ENCODE data around the gene HERPUD1.
"Not testable (repeated sequence)": the region's sequence is repeated elsewhere in the genome, so short reads cannot be mapped to it uniquely, and the experiment has no call there.

HERPUD1 gene

DNA sequence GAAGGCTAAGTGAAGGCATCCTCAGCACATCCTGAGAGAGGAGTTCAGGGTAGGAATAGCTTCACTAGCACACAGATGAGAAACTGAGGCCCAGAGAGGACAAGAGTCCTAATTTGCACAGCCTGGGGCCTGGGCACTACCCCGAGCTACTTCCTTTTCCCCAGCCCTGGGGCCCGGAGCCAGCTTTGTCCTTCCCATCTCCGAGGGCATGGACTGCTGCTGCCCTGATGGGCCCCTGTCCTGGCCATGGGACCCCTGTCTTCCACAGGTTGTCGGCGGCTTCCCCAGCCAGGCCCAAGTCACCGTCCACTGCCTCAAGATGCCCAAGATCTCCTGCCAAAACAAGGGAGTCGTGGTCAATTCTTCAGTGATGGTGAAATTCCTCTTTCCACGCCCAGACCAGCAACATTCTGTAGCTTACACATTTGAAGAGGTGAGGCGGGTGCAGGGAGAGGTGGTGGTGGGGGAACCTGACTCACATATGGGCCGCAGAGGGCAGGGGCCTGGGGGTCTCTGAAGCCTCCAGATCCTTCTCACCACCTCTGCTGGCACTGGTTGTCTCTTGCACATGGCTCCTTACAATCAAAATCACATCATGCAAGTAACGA, 46.0 kb downstream of the HERPUD1 start:
- DNase-seq (ENCODE audit: low read depth, low spot score): no peak

DNA sequence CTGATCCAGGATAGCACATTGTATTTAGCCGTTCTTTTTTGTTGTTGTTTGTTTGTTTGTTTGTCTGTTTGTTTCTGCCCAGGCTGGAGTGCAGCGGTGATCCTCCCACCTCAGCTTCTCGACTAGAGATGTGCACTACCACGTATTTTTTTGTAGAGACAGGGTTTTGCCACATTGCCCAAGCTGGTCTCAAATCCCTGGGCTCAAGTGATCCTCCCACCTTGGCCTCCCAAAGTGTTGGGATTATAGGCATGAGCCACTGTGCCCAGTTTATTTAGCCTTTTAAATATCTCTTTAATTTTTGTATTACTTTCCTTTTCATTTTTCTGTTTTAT, 48.2 kb downstream of the HERPUD1 start:
- DNase-seq (ENCODE audit: low read depth, low spot score): no peak

DNA sequence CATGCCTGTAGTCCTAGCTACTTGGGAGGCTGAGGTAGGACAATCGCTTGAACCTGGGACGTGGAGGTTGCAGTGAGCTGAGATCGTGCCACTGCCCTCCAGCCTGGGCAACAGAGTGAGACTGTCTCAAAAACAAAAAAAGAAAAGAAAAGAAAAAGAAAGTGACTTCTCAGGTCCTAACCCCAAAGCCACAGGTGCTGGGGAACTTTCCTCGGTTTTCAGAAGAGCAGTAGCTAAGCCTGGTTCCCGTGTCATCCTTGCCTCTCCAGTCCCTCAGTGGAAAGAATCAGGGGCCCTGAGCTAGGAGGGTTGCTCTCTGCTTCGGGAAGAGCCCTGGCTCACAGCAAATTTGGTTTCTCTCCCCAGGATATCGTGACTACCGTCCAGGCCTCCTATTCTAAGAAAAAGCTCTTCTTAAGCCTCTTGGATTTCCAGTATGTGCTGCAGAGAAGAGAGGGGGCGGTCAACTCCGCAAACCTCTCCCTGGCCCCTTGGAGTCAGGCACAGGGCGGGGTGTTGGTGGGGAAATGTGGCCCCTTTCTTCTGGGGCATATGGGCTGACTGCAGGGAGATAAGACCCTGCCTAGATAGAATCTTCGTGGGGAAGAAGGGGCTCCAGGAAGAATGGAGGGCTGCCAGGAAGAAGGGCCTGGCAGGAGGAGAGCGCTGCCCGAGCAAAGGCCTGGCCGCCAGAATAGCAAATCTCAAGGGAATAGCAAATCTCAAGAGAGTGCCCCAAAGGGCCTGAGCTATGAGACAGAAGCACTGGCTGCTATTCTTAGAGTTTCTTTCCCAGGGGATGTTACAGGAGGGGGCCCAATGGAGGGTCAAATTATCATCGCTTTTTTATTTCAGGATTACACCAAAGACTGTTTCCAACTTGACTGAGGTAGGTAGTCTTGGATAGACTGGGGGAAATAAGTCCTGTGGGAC, 49.1 kb downstream of the HERPUD1 start:
- DNase-seq (ENCODE audit: low read depth, low spot score): no peak

DNA sequence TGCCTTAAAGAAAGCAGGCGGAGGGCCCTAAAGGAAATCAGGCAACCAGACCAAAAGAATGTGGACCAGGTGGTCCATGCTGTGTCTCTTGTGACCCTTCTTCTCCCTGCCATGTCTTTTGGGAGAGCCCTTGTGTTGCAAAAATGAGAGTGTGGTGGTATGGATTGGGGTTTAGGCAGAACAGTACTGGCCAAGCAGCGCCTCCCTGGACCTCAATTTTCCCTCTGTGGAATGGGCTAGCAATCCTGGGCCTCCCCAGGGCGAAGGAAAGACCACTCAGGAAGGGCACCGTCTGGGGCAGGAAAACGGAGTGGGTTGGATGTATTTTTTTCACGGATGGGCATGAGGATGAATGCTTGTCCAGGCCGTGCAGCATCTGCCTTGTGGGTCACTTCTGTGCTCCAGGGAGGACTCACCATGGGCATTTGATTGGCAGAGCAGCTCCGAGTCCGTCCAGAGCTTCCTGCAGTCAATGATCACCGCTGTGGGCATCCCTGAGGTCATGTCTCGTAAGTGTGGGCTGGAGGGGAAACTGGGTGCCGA, 49.9 kb downstream of the HERPUD1 start:
- DNase-seq (ENCODE audit: low read depth, low spot score): no peak

DNA sequence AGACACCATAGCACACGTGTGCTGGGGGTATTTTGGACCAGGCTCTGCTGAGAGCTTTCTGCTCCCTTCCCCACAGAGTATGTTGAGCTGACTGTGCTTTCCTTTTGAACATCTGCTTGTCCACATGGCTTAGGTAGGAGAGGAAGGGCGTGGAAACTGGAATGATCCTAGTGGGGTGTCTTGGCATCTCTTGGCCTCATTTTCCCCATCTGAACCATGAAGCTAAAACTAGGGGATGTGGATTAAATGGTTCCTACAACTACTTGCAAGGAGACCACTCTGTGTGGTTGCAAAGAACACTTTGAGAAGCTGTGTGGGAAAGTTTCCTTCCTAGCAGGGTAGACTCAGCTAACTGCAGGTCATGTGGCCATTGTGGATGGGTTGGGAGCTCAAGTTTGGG, 50.8 kb downstream of the HERPUD1 start:
- no peak for DNase-seq (ENCODE audit: low read depth, low spot score)

DNA sequence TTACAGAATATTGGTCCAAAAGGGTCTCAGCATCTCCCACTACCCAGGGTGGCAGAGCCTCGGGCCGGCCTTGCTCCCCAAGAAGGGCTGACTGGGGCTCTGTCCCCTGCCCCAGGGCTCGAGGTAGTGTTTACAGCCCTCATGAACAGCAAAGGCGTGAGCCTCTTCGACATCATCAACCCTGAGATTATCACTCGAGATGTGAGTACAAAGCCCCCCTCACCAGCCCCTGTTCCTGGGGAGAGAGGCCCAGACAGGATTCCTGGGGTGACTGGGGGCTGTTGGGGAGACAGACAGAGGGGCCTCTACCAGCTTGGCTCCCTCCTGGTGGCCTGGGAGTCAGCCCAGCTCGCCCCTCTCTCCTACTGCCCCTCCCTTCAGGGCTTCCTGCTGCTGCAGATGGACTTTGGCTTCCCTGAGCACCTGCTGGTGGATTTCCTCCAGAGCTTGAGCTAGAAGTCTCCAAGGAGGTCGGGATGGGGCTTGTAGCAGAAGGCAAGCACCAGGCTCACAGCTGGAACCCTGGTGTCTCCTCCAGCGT, 51.3 kb downstream of the HERPUD1 start:
- no peak for DNase-seq (ENCODE audit: low read depth, low spot score)

DNA sequence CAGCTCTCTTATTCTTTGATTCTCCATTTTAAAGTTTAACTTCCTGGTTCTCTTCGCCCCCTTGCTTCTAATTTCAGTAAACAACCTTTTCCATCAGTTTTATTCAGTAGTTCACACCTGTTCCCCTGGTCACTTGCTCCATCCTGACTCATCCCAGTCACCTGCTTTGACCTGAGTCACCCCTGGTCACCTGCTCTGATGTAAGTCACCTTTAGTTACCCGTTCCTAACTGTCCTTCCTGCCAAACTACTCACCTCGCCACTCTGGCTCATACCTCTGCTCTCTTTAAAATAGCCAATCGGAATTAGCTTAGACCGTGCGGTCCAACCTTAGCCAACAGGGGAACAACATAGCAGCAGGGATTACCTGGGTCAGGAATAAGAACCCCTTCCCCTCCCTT, 52.7 kb downstream of the HERPUD1 start:
- no peak for DNase-seq (ENCODE audit: low read depth, low spot score)

DNA sequence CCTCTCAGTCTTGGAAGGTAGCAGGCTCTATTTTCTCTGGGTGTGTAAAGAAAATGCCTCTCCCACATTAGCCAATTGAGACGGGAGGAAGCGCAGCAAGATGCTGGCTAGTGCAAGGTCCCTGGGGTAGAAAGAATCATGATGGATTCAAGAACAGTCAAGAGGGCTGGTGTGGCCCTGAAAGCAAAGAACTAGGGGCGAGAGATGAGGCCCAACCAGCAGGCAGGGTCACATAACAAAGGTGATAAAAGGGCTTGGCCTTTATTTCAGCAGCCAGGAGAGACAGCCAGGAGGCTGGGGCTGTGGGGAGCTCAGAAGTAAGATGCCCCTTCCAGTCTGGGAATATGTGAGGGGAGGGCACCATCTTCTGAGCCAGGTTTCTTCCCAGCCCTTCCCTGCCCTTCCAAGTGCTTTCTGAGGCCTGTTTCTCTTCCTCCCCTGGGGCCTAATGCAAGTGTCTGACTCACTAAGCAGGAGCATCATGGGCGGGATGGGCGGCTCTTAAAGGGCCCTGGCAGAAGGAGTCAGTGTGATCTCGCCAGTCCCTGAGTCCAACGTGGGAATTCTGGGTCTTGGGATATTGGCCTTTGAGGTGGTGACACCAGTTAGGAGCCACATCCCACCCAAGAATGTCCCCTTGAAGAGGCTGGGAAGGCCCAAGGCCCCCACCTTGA, 53.5 kb downstream of the HERPUD1 start:
- peak; percentile 34 for DNase-seq (ENCODE audit: low read depth, low spot score)

DNA sequence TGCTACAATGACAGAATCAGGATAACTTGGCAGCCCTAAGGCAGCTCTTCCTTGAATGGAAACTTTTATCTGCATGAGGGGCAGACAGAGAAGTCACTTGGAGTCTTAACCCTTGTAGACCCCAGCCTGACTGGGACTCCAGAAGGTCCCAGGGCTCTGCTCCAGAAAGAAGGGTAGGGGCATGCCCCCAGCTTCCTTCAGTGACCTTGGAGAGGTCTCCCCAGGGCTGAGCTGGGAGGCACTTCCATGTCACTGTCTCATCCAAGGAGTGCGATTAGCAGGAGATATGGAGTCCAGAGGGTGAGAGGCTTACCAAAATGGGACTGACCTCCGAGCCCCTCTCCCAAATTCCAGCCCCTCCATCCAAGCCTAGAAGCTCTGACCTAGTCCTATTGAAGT, 54.0 kb downstream of the HERPUD1 start:
- no peak for DNase-seq (ENCODE audit: low read depth, low spot score)

DNA sequence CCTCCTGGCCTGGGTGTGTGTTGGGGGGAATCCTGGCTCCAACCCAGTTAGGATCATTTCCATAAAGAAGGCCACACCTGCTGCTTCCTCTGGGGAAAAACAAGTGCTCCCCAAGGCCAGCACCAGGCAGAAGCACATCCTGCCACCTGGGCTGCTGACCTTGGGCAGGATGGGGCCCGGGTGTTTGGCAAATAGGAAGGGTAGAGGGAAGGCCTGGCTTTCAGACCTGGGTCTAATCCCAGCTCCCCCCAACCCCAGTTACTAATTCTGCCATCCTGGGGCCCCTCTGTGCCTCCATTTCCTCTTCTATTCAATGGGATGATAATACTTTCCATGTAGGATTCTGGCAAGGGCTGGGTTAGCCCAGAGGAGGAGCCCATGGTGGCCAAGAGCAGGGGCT, 54.4 kb downstream of the HERPUD1 start:
- DNase-seq (ENCODE audit: low read depth, low spot score): no peak

DNA sequence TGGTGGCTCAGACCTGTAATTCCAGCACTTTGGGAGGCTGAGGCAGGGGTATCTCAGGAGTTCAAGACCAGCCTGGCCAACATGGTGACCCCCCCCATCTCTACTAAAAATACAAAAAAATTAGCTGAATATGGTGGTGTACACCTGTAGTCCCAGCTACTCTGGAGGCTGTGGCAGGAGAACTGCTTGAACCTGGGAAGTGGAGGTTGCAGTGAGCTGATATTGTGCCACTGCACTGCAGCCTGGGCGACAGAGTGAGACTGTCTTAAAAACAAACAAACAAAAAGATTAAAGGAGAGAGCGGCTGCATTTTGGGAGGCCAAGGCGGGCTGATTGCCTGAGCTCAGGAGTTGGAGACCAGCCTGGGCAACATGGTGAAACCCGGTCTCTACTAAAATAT, 55.0 kb downstream of the HERPUD1 start:
- DNase-seq (ENCODE audit: low read depth, low spot score): not testable (repeated sequence)

DNA sequence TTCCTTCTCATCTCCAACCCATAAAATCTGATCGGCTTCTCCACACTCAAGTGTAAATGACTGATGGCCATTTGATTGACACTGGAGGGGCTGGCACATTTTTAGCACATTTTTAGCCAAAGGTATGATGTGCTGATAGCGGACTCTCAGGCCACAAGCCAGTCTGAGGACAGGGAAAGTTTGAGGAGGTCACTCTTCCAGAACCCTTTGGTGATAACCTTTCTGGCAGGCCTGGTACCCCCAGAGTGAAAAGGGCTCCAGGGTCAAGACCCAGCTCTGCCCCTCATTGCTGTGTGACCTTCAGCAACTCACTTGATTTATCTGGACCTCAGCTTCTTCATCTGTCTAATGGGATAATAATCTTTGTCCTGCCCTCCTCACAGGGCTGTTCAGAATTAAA, 55.8 kb downstream of the HERPUD1 start:
- DNase-seq (ENCODE audit: low read depth, low spot score): no peak

DNA sequence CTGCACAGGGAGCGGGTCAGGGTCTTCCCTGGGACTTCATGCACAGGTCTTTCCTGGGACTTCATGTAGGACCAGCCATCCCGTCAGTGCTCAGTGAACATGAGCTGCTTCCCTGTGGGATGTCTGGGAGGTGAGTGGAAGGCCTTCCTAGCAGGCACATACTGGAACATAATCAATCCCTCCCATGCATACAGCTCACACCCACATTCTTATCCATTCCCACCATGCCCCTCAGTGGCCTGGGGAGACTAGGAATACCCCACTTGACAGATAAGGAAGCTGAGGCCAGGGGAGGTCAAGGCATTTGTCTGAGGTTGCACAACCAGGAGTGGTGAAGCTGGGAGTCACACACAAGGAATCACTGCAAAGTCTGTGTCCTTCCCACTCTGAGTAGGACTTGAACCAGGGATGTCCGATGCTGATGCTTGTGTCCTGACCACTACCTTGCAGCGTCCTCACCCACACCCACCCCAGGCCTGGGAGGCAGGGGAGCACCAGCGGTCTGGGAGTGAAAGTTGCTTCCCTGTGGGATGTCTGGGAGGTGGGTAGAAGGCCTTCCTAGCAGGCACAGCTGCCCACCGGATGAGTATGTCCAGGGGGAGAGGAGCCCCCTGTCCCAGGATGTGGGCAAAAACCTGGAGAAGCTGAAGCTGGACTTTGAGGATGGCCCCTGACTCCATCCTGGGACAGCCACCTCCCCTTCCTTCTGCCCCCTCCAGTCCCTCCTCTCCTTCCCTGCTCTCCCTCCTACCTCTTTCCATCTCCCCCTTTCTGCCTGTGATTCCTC, 56.4 kb downstream of the HERPUD1 start:
- DNase-seq (ENCODE audit: low read depth, low spot score): no peak

DNA sequence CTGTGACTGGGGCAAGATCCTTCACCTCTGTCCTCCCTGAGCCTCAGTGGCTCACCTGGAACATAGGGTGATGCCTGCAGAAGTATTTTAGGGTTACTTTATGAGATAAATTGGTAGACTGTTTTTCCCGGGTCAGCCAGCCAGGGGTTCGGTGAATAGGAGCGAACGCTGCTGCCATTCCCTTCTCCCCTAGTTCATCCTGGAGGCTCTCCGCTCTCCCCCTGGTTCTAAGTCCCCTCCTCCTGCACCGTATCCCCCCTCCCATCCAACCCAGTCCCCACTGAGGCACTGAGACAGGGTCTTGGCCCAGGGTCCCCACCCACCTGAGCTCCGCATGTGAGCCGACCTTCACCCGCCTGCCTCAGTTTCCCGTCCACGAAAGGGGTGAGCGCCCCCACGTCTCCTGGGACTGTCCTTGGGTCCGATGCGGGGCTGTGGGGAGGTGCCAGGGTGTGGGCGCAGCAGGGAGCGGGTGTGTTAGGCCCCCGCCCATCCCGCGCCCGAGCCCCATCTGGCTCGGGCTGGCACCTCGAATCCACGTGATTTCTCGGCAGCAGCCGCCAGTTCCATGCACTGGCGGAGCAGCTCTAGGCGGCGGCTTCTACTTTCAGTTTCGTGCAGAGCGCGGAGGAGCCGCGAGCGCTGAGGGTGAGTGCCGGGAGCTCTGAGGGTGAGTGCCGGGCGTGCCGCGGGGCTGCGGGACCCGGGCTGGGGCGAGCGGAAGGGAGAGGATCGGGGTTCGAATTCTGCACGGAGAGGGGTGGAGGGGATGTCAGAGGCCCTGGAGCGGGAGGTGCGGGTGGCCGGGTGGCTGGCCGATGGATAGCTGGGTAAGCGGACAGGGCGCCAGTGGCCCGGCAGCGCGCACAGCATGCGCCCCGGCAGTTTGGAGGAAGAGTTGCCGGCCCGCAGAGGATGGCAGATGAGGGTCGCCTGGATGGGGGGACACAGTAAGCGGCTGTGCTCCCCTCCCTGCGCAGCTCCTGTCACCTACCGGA, 57.3 kb downstream of the HERPUD1 start, which contains the start of gene NLRC5:
NLRC5 (plus strand) TSS at position 610 of the 998 bp plus-strand sequence. CDS start 31,156 bp downstream, outside the sequence.
- DNase-seq (ENCODE audit: low read depth, low spot score): peak; percentile 71

DNA sequence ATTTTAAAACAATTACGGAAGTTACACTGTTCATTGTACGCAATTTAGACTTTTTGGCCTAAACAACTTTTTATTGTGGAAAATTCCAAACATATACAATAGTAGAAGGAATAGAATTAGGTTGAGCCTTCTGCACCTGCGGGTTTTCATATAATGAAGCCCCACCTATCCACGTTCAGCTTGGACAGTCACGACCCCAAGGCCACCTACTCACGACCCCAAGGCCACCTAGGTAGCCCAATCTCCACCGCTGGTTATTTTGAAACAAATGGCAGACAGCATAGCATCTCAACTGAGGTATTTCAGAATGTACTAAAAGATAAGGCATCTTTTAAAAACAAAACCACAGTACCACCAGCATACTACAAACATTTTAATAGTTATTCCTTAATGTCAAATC, 58.0 kb downstream of the HERPUD1 start:
- no peak for DNase-seq (ENCODE audit: low read depth, low spot score)

DNA sequence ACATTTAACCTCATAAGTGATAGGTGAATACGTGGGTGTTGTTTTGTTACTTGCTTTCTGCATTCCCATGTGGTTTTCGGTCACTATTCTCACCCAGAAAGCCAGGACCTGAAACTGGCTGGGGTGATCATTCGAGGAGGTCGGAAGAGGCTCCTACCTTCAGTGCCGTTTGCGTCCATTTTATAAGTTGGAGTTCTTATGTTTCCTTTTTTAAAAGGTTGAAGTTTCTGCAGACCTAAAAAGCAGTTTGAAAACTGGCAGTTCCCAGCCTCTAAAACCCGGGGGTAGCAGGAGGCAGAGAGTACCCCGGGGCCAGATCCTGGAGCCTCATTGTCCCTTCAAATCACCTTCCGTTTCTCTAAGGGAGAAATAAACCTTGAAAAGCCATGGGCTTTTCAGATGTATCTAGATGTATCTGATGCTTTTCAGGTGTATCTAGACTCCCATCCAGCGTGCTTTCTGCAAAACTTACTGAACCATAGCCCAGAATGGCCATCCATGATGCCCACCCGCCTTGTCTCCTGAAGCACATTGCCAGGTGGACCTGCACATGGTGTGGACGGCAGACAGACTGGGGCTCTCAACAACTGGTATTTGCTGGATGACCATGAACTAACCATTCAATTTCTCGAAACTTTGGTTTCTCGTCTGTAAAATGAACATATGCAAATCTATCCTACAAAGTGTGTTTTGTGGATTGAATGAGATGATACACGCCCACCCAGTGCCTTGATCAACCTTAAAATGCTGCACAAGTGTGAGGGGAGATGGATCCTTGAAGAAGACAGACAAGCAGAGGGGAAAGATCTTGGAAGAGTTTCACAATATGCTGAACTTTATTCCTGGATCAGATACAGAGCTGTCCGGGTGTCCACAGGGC, 58.7 kb downstream of the HERPUD1 start:
- DNase-seq (ENCODE audit: low read depth, low spot score): no peak

DNA sequence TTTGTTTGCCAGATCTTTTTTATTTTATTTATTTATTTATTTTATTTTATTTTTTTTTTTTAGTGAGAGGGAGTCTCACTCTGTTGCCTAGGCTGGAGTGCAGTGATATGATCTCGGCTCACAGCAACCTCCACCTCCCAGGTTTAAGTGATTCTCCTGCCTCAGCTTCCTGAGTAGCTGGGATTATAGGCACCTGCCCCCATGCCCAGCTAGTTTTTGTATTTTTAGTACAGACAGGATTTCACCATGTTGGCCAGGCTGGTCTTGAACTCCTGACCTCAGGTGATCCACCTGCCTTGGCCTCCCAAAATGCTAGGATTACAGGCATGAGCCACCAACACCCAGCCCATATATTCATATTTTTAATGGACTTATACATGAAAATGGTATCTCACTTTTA, 60.5 kb downstream of the HERPUD1 start:
- DNase-seq (ENCODE audit: low read depth, low spot score): not testable (repeated sequence)

DNA sequence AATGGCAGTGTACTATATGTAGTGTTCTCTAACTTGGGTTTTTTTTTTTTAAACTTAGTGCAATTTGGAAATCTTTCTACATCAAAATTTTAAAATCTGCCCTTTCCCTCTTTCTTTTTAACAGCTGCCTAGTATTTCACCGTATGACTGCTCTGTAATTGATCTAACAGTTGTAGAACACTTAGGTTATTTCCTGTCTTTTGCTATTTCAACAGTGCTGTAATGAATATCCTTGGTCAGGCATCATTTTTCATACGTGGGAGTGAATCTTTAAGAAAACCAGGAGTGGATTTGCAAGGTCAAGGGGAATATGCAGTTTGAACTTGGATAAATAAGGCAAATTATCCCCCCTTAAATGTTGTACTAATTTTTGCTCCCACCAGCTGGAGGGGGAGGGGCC, 61.3 kb downstream of the HERPUD1 start:
- DNase-seq (ENCODE audit: low read depth, low spot score): no peak

DNA sequence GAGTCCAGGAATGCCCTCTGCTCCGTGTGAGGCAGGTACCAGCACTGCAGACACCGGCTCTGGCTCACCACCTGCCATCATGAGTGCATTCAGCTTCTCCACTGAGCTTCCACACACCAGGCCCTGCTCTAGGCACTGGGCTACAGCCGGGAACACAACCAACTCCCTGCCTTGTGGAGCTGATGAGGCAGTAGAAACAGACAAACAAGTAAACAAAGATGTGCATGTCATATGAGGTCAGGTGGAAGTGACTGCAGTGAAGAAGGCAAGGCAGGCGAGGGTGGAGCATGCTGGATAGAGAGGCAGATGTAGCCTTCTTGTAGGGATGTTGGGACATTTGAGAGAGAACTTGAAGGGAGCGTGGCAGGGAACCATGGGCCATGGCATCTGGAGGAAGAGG, 62.4 kb downstream of the HERPUD1 start:
- DNase-seq (ENCODE audit: low read depth, low spot score): no peak
